ENCODE data around the gene ANKRD63. TPM values are rescaled to one million over a fixed set of nuclear protein-coding genes. Genes with fewer than 3 reads are reported as not detected.

ANKRD63 gene
- total RNA-seq, 2 donors from 2014 or later, result 0.65 TPM; not detected in 1

DNA sequence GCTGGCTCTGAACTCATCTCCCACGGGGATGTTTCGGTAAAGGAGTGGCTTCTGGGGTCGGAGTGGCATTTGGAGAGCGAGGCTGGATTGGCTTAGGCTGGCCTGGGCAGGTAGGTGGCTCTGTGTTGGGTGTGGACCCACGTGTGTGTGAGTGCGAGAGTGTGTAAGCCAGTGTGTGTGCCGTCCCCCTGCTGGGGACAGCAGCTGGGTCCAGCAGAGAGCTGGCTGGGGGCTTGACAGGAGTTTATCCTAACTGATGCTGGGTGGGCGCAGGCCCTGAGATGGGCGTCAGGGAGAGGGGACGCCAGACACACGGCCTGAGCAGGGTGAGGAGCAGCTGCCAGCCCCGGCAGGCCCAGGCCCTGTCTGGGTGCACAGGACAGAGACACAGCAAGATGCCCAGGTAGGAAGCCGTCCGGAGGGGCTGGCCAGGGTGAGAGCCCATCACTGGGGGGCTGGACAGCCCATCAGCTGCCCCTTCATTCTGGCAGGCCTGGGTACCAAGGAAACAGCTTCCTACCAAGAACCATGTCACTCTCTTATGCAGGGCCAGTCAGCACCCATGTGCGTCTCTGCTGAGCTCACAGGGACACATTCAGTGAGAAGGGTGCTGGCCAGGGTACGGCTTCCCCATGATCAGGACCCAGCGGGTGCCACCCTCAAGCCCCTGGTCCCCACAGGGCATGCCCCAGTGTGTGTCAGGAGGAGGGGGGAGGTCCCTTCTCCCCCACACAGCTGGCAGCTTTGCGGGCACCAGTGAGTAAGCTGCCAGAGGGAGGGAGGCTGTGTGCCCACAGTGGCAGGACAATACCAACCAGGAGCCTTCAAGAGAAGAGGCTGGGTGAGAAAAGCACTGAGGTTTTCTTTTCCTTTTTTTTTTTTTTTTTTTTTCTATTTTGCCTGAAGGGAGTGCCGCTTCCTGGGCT is 42.9 kb downstream of the ANKRD63 start:
- ATAC-seq (peak; percentile 5 to 18), DNase-seq (no peak)
- intact Hi-C loops (cut with DNase I), result no loop called here

DNA sequence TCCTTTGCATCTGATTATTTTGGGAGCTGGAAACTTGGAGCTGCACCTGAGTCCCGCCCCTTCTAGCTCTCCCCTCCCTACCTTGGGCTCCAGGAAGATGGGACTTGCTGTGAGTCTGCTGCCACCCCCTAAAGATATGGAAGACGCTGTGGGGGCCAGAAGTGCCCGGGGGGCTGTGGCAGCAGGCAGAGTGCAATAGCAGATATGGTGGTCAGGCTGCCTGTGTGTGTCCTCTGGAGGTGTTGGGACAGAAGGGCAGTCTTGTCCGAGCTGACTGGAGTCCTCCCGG is 43.5 kb downstream of the ANKRD63 start:
- no peak for DNase-seq
- ATAC-seq, result peak in 1 of 2 donors; percentile 13
- intact Hi-C loops (cut with DNase I), result no loop called here

- intact Hi-C loops (cut with DNase I), result no loop called here
- DNase-seq (peak; percentile 43), ATAC-seq (peak; percentile 82 to 93)
Observed at GRCh38 chr15:40238532-40239403, 44.1 kb downstream of the ANKRD63 start, which contains the start of gene PAK6. TSS of gene PAK6 (plus strand) at chr15:40239063. CDS start at chr15:40264786, 25,723 bp downstream.

DNA sequence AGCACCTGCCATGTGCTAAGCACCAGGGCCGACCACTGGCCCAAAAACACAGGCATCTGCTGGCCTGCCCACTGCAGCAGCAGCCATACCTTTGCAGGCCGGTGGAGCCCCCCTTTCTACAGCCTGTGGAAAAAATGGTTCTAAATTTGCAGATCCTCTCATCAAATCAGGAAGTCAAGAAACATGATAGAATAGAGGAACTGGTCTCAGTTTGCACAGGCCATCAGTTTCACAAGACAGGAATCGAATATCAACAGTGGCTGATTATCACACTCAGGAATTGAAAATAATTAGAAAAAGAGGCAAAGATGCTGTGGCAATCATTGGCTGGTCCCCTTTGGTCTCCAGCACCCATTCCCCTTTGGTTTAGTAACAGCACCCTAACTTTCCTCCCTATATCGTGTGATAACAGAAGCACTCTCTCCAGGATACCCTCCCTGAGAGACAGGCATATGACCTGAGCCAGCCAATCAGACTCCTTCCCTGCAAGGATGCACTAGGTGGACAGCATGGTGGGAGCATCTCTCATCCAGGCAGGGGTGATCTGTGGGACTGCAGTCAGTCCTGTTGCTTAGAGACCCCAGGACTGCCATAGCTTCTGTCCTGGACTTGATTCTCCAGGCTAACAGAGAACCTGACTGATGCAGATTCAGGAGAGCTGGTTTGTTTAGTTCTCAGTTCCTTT is 47.5 kb downstream of the ANKRD63 start:
- intact Hi-C loops (cut with DNase I), result no loop called here
- DNase-seq (no peak), ATAC-seq (no peak)

DNA sequence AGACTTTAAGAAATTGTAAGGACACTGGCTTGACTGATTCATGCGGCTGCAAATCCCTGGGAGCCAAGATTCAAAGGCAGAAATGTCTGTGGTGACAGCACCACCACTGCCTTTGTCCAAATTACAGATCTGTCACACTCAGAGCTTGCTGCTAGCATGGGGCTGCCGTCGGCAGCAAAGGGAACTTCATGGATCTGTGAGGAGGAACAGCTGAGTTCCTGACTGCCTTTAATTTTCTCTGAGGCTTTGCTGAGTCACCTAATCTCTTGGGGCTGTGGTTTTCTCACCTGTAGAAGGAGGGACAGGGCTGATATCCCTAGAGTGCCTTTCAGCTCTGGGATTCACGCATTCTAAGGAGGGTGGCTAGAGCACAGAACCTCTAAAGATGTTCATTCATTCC is 48.1 kb downstream of the ANKRD63 start:
- ATAC-seq (no peak), DNase-seq (no peak)
- intact Hi-C loops (cut with DNase I), result no loop called here

GRCh38 chr15:40233727-40234577 is 48.9 kb downstream of the ANKRD63 start:
- intact Hi-C loops (cut with DNase I), result no loop called here
- DNase-seq, result no peak

DNA sequence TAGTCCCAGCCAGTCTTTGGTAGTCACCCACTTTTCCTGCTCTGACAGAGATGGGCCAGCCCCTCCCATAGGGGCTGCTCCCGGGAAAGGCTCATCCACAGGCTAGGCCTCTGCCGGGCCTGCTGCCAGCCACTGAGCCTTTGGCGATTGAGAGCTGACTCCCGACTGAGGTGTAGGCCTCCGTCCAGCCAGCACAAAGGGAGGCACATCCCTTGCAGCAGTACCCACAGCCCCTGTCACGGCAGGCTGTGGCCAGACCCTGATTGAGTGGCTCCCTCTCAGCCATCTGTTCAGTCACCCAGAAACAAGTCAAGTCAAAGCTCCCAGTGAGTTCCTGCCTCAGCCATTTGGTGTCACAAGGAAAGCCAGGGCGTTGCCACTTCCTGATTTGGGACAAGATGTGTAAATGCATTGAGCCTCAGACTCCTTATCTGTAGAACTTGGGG is 50.2 kb downstream of the ANKRD63 start:
- intact Hi-C loops (cut with DNase I), result no loop called here
- ATAC-seq (peak; percentile 35 to 51), DNase-seq (no peak)

More at GRCh38 chr15:40233727-40234577, 48.9 kb downstream of the ANKRD63 start:
- ATAC-seq, result no peak

Other genes starting within 250 kb of the ANKRD63 start
- 100 to 1,000 TPM; 174 to 197 TPM for gene SRP14, start 243.9 kb downstream of the ANKRD63 start, total RNA-seq
- gene BMF, start 174.2 kb downstream of the ANKRD63 start, total RNA-seq, result 1 to 10 TPM; 1.9 to 5.0 TPM
- 1 to 10 TPM in 1 of 2 donors, under 1 TPM in 1; 0.71 to 1.3 TPM for gene BUB1B, start 122.0 kb downstream of the ANKRD63 start, total RNA-seq
- gene PAK6, start 44.0 kb downstream of the ANKRD63 start, total RNA-seq, result 10 to 100 TPM in 1 of 2 donors, 1 to 10 TPM in 1; 6.8 to 10.1 TPM
- 10 to 100 TPM in 1 of 2 donors, 1 to 10 TPM in 1; 8.4 to 13.5 TPM for gene PLCB2, start 24.9 kb upstream of the ANKRD63 start, total RNA-seq
- 10 to 100 TPM; 53.4 to 76.6 TPM for gene INAFM2, start 40.6 kb upstream of the ANKRD63 start, total RNA-seq
- gene CCDC9B, start 57.9 kb upstream of the ANKRD63 start, total RNA-seq, result 10 to 100 TPM; 72.1 to 83.8 TPM
- not detected for gene PHGR1, start 68.0 kb upstream of the ANKRD63 start, total RNA-seq
- gene DISP2, start 75.2 kb upstream of the ANKRD63 start, total RNA-seq, result 1 to 10 TPM in 1 of 2 donors, under 1 TPM in 1; 0.31 to 6.5 TPM
- 1 to 10 TPM; 7.2 to 8.0 TPM for gene KNSTRN, start 99.7 kb upstream of the ANKRD63 start, total RNA-seq
- 10 to 100 TPM; 58.4 to 63.4 TPM for gene IVD, start 122.7 kb upstream of the ANKRD63 start, total RNA-seq
- 10 to 100 TPM; 14.5 to 14.8 TPM for gene BAHD1, start 157.9 kb upstream of the ANKRD63 start, total RNA-seq
- 10 to 100 TPM in 1 of 2 donors, 1 to 10 TPM in 1; 9.9 to 10.7 TPM for gene CHST14, start 187.9 kb upstream of the ANKRD63 start, total RNA-seq

Measured in left cardiac atrium (tissue), 4 donors.